CD4-positive, alpha-beta T cell (primary cell): ENCODE data around the gene VAMP2. TPM values are rescaled to one million over a fixed set of nuclear protein-coding genes. Genes with fewer than 3 reads are reported as not detected.

Experiments used
- ATAC-seq: fragments of 200-7000 bp; cut with Tn5 transposase; one replicate; pipeline ENCODE4 v1.10.0; 2022; ENCODE audit warnings: mild to moderate bottlenecking; ENCODE audit not compliant: poor library complexity
- CTCF ChIA-PET: fragments of 350-600 bp; sonication (Branson Sonifier 250); formaldehyde crosslinking; loops from one replicate; lab custom pipeline; 2021; ENCODE audit warnings: antibody characterized with exemption, inconsistent platforms; lab: Charles Lee
- POLR2A ChIA-PET: fragments of 350-600 bp; sonication (Branson Sonifier 250); formaldehyde crosslinking; loops from one replicate; lab custom pipeline; 2021; ENCODE audit warnings: antibody characterized with exemption, inconsistent platforms; lab: Charles Lee
- DNase-seq, 14 experiments: peaks; one replicate each; pipeline ENCODE4 v3.0.0-alpha.2; 2013 to 2020; ENCODE audit warnings: mixed read lengths in 2 of 14
- H3K27ac ChIP-seq, 2 donors: one replicate each; pipeline versions ENCODE4 v1.5.1 to v1.7.0; 2013; ENCODE audit warnings: low read length in 2 of 2, low read depth in 1 of 2, mild to moderate bottlenecking in 1 of 2
- H3K27me3 ChIP-seq, 2 experiments: 1 replicate in 1 of 2; 2 replicates in 1 of 2; pipeline versions ENCODE4 v1.6.1 to v1.7.0; 2013; ENCODE audit warnings: low read length in 2 of 2, control low read depth in 1 of 2, mild to moderate bottlenecking in 1 of 2, moderate library complexity in 1 of 2; ENCODE audit not compliant: insufficient read depth in 2 of 2, control insufficient read depth in 1 of 2
- H3K36me3 ChIP-seq: one replicate; pipeline ENCODE4 v1.6.1; 2013; ENCODE audit warnings: low read length, control low read depth; ENCODE audit not compliant: insufficient read depth
- H3K4me1 ChIP-seq: one replicate; pipeline ENCODE4 v1.6.1; 2013; ENCODE audit warnings: low read length, control low read depth; ENCODE audit not compliant: insufficient read depth
- H3K4me3 ChIP-seq: one replicate; pipeline ENCODE4 v1.5.1; 2013; ENCODE audit warnings: mild to moderate bottlenecking, low read length, moderate library complexity
- H3K9me3 ChIP-seq, 2 experiments: 1 replicate in 1 of 2; 2 replicates in 1 of 2; pipeline versions ENCODE4 v1.6.1 to v1.7.0; 2013; ENCODE audit warnings: low read length in 2 of 2, mild to moderate bottlenecking in 2 of 2, control low read depth in 1 of 2, moderate library complexity in 1 of 2; ENCODE audit not compliant: control insufficient read depth in 1 of 2, insufficient read depth in 1 of 2
- H3K27ac Mint-ChIP-seq: one replicate; pipeline ENCODE4 v1.8.0; 2020; ENCODE audit warnings: mixed read lengths
- H3K27me3 Mint-ChIP-seq: one replicate; pipeline ENCODE4 v1.8.0; 2021; ENCODE audit warnings: mixed read lengths
- H3K36me3 Mint-ChIP-seq: one replicate; pipeline ENCODE4 v1.8.0; 2021; ENCODE audit warnings: low read depth, mixed read lengths
- H3K4me1 Mint-ChIP-seq: one replicate; pipeline ENCODE4 v1.8.0; 2021; ENCODE audit warnings: low read depth, mixed read lengths
- H3K4me3 Mint-ChIP-seq: one replicate; pipeline ENCODE4 v1.8.0; 2020; ENCODE audit warnings: mild to moderate bottlenecking, mixed read lengths
- H3K9me3 Mint-ChIP-seq: one replicate; pipeline ENCODE4 v1.8.0; 2020; ENCODE audit warnings: mixed read lengths
- CTCF ChIP-seq: fragments of 200-600 bp; IDR thresholded peaks from one replicate; pipeline ENCODE4 v1.8.0; 2022; ENCODE audit warnings: antibody characterized with exemption, mild to moderate bottlenecking
- intact Hi-C, 2 experiments: fragments of 100-400 bp; cut with DNase I in 1 of 2; cut with micrococcal nuclease in 1 of 2; formaldehyde crosslinking; loops; one replicate each; pipeline versions ENCODE4 v1.15.1 to v1.9.0; 2023 to 2025; cut with DNase I, micrococcal nuclease
- total RNA-seq, 174 experiments: library from RNA in 2 of 174; stranded (reverse) in 2 of 174; gene quantifications; one replicate each; pipeline ENCODE4 v1.2.3 and lab custom pipeline; 2021 to 2026

Gene VAMP2
- total RNA-seq, 2 experiments from 2014 or later = 351 to 366 TPM

GRCh38 chr17:8176998-8177731 lies 14.4 kb upstream of the VAMP2 start:
- H3K4me1 Mint-ChIP-seq = peaks cover 55% of the 10 kb centered on the region
- peaks cover 9% of the 10 kb centered on the region for H3K36me3 Mint-ChIP-seq
- DNase-seq (peak in 1 of 14 experiments; percentile 16), ATAC-seq (no peak)
- POLR2A ChIA-PET = interaction anchor here (0.9 to 6.7 kb wide), 5 partner anchors 9 to 71 kb away, joined by 5 to 419 read pairs (median 9); partner anchors contain the start of genes CTC1, PER1 and VAMP2
- Histone ChIP-seq H3K4me1 (peaks cover 43% of the 10 kb centered on the region), H3K9me3 (no peaks in the 10 kb centered on the region), H3K36me3 (no peaks in the 10 kb centered on the region), H3K27me3 (no peaks in the 10 kb centered on the region), H3K27ac (peak overlapping the region; percentile 64 to 79), H3K4me3 (peak overlapping the region; percentile 70)
- intact Hi-C loops = loop anchor here in 1 of 2 experiments (1.0 kb wide), 1 partner anchor 9 kb away; no protein-coding TSS in a partner anchor
- TF ChIP-seq CTCF = no peak
- H3K4me3 Mint-ChIP-seq = peak overlapping the region; percentile 90
- no peaks in the 10 kb centered on the region for H3K27me3 Mint-ChIP-seq
- peak overlapping the region; percentile 99 for H3K27ac Mint-ChIP-seq
- H3K9me3 Mint-ChIP-seq = no peaks in the 10 kb centered on the region
- CTCF ChIA-PET = interaction anchor here (0.8 to 2.3 kb wide), 2 partner anchors 9 to 44 kb away, joined by 4 to 7 read pairs; no protein-coding TSS in a partner anchor

DNA sequence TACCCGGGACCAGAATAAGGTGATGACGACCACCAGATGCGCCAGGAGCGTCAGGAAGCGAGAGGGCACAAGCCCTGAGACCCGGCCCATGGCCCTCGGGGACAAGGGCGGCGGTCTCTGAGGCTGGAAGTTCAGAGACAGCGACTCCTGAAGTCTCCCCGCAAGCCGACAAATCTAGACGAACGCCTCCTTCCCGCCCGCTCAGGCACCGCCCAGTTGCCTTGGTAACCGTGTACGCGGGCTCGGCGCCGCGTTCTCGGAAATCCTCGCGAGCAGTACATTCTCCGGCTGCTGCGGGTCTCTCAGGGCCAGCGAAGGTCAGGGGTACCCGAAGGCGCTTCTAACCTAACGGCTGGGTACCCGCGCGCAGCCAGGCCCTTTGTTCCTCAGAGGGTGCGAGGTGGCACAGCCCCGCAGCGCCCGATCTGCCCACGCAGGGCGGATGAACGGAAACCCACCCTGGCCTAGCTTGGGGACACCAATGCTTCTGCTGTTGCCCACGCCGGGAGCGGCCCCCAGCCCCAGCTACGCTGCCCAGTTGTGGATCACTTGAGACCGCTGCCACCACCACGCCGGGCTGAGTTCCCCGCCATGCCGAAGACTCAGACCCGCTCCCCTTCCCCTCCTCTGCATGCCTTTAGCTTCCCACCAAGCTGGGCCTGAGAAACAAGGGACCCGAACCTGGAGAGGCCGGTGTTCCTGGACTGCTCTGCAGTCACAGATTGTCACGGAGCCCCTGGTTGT lies 13.6 kb upstream of the VAMP2 start, which contains the start of gene TMEM107:
TMEM107 (minus strand) TSS at position 184 of the 744 bp plus-strand sequence; CDS start at position 90, 94 bp downstream.
- H3K4me3 ChIP-seq = peak within 1 kb of the TSS; percentile 70
- H3K9me3 Mint-ChIP-seq = no peaks in the 10 kb centered on the region
- ChIA-PET POLR2A (interaction anchor here (0.9 to 6.7 kb wide), 6 partner anchors 10 to 72 kb away, joined by 4 to 419 read pairs (median 8); partner anchors contain the start of genes CTC1, PER1 and VAMP2), CTCF (interaction anchor here (0.8 to 2.3 kb wide), 2 partner anchors 10 to 45 kb away, joined by 4 to 7 read pairs; no protein-coding TSS in a partner anchor)
- peak within 1 kb of the TSS; percentile 64 to 79 for H3K27ac ChIP-seq
- no peaks in the 10 kb centered on the region for H3K9me3 ChIP-seq
- intact Hi-C loops = loop anchor here in 1 of 2 experiments (1.0 kb wide), 1 partner anchor 10 kb away; no protein-coding TSS in a partner anchor
- H3K4me1 ChIP-seq = peaks cover 48% of the 10 kb centered on the region
- DNase-seq (peak; percentile 78 to 95 (median 85)), ATAC-seq (peak; percentile 57)
- TF ChIP-seq CTCF = no peak
- H3K4me1 Mint-ChIP-seq = peaks cover 51% of the 10 kb centered on the region
- peaks cover 9% of the 10 kb centered on the region for H3K36me3 Mint-ChIP-seq
- peak within 1 kb of the TSS; percentile 90 for H3K4me3 Mint-ChIP-seq
- no peaks in the 10 kb centered on the region for H3K27me3 Mint-ChIP-seq
- peak within 1 kb of the TSS; percentile 99 for H3K27ac Mint-ChIP-seq
- H3K36me3 ChIP-seq = no peaks in the 10 kb centered on the region
- no peaks in the 10 kb centered on the region for H3K27me3 ChIP-seq

GRCh38 chr17:8175795-8176196 lies 13.0 kb upstream of the VAMP2 start:
- intact Hi-C loops = loop anchor here (1.0 kb wide), 2 partner anchors 11 kb away; no protein-coding TSS in a partner anchor
- POLR2A ChIA-PET = interaction anchor here (1.1 to 6.7 kb wide), 5 partner anchors 11 to 45 kb away, joined by 4 to 419 read pairs (median 9); partner anchors contain the start of genes PER1 and VAMP2
- peaks cover 9% of the 10 kb centered on the region for H3K36me3 Mint-ChIP-seq

More at GRCh38 chr17:8175795-8176196, 13.0 kb upstream of the VAMP2 start:
- peaks cover 51% of the 10 kb centered on the region for H3K4me1 Mint-ChIP-seq
- H3K27ac Mint-ChIP-seq = peak overlapping the region; percentile 99
- H3K36me3 ChIP-seq = no peaks in the 10 kb centered on the region
- H3K9me3 ChIP-seq = no peaks in the 10 kb centered on the region
- H3K4me1 ChIP-seq = peaks cover 48% of the 10 kb centered on the region
- H3K9me3 Mint-ChIP-seq = no peaks in the 10 kb centered on the region
- H3K4me3 ChIP-seq = peak overlapping the region; percentile 70
- peak overlapping the region; percentile 90 for H3K4me3 Mint-ChIP-seq
- ATAC-seq (no peak), DNase-seq (no peak)
- peak overlapping the region; percentile 64 to 79 for H3K27ac ChIP-seq
- TF ChIP-seq CTCF = no peak
- H3K27me3 Mint-ChIP-seq = no peaks in the 10 kb centered on the region
- CTCF ChIA-PET = interaction anchor here (0.8 to 2.3 kb wide), 2 partner anchors 11 to 37 kb away, joined by 3 to 7 read pairs; no protein-coding TSS in a partner anchor
- no peaks in the 10 kb centered on the region for H3K27me3 ChIP-seq
